ENCODE data around the gene LDLRAD4.
A peak's percentile ranks its signal among the peaks of the same experiment; 100 is the strongest.

Gene LDLRAD4

DNA sequence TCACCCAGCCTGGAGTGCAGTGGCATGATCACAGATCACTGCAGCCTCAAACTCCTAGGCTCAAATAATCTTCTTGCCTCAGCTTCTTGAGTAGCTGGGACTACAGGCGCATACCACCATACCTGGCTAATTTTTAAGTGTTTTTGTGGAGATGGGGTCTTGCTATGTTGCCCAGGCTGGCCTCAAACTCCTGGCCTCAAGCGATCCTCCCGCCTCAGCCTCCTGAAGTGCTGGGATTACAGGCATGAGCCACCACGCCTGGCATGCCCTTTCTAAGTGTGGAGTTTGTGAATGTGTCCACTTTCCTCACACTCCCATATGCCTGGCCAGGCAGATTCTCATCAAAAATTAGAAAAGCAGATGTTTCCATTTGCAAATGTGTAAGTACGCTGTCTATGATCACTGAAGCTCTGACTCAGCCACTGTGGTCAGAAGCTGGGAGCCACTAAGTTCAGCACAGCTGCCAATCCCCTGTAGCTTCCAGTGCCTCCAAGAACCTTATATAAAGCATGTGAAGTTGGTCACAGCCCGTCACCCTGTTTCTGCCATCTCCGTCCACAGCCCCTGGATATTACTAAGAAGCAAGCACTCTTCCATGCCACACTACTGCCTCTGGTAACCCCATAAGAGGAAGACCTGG is 352.4 kb downstream of the LDLRAD4 start:
- DNase-seq (ENCODE audit: low spot score) = no peak

DNA sequence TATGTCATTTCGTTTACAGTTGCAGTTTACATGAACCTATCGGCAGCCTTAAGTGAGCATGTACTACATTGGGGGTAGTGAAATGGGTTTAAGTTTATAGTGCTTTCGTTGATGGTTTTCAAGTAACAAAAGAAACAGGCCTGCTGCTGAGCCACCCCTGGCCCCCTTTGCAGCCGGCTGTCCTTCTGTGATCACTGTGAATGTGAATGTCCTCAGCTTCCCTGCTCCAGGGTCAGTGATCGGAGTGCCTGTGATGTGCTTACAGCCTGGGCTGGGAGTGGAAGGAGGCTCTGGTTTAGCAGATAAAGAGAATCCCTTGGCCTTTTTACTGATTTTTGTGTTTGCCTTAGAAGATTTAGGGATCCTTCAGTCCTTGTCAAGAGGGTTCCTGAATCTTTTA is 353.6 kb downstream of the LDLRAD4 start:
- DNase-seq (ENCODE audit: low spot score) = no peak

DNA sequence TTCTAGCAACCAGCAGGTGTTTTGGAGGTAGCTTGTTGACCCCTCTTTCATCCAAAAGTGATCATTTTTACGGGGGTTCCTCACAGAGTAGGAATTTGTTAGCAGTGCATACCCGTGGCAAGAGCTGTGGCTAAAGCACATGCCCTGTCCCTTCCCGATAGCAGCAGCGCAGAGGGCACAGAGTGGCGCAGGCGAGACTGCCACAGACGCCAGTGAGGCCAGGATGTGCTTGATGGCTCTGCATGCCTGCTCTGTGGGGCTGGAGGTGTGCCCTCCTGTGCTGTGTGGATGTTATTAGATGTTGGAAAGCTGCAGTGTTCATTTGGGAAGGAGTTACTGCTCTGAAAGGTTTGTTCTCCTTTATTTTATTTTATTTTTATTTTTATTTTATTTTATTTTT is 354.2 kb downstream of the LDLRAD4 start:
- no peak for DNase-seq (ENCODE audit: low spot score)

DNA sequence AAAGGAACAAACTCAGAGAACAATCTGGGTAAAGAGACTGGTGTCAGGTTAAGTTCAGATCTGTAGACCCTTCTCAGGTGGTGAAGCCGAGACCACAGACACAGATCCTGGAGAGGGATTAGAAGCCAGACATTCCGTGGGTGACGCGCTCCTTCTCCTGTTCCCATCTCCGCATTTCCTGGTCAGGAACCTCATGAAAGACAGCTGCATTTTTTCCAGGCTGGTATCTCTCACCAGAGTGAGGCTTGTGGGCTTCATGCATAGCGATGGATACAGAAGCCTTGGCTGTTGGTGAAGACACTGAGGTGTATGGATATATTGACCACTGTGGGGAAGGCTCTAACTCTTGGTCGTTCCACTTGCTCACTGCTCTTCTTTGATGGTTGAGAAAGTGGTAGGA is 355.2 kb downstream of the LDLRAD4 start:
- no peak for DNase-seq (ENCODE audit: low spot score)

DNA sequence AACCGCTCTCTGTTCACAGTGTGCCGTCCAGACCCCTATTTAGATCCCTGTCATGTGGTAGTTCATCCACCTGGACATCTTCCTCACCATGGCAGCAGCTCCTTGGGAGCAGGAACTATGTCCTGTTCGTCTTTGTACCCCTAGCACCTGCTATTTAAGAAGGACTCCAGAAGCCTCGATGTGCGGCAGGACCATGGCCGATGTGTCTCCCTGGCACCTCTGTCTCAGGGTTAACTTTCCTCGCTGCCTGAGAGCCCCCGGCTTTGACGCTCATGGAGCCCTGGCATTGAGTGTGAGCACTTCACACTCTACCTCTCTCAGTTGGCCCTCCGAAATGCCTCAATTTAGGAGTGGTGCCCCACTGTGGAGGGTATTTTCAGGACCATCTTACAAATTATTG is 355.8 kb downstream of the LDLRAD4 start:
- no peak for DNase-seq (ENCODE audit: low spot score)

DNA sequence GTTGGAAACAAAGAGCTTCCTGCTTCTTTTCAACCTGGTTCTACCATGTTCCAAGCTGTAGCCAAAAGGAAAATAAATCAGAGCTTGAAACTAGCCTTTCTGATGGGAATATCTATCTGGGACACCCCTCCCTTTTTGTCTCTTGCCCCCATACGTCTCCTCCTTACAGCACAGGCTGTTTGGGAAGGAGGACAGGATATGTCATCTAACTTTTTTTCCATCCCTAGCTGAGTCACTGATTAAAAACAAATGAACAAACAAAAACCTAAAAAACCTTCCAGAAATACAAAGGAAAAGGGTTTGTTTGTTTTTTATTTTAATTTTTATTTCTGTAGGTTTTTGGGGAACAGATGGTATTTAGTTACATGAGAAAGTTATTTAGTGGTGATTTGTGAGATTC is 356.2 kb downstream of the LDLRAD4 start:
- no peak for DNase-seq (ENCODE audit: low spot score)

DNA sequence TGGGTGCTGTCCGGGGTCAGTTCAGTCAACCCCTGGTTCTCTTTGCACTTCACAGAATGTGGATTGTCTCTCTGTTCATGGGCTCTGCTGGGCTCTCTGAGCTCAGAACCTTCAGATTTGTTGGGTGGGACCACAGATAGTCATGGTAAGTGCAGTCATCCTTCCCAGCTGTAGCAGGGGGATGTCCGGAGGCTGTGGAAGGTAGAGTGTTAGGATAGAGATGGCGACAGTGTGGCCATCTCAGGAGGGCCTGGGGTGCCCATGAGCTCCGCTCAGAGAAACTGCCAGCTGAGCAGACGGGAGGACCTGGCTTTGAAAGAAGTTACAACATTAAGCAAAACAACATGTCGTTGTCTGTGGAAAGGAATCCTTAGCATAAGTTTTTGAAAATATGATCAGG is 358.0 kb downstream of the LDLRAD4 start:
- DNase-seq (ENCODE audit: low spot score) = no peak

DNA sequence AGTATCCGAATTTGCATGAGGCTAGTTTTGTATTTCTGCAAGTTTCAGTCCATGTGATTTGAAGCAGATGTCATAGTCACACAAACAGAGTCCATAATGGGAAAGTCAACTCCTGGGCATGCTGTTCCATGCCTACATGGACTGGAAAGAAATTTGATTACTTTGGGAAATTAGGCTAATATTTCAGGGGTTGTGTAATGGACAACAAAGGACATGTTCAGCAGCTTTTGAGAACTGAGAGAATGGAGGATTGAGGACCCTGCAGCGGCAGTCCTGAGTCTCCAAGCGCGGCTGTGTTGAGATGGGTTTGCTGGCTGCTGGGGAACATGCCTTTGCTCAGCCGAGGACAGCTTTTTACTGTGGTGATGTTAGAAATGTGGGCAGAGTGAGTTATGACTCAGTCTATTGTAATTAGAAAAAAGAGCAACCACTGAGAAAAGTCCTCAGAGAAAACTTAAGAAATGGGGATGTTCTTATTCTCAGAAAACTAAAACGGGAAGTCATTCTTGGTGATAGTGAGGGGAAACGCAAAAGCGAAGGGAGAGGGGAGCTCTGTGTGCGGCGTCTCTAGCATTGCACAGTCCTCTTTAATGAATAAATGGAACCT is 358.6 kb downstream of the LDLRAD4 start:
- no peak for DNase-seq (ENCODE audit: low spot score)

DNA sequence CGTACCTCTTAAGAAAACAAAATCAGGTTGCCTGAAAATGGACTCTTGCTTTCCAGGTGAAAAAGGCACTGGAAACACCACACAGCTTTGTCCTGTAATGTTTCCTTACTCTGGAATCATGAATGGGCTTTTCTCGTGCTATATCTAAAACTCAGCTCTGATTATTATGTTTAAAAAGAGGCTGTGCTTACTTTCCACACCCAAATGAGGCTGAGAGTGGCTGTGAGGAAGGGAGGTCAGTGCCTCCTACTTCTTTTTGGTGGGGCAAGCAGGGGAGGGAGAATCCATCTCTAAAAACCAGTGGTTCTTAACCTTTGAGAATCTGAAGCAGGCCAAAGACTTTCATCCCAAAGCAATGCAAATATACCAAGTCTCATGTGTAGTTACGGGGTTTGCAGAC is 359.2 kb downstream of the LDLRAD4 start:
- DNase-seq (ENCODE audit: low spot score) = no peak

DNA sequence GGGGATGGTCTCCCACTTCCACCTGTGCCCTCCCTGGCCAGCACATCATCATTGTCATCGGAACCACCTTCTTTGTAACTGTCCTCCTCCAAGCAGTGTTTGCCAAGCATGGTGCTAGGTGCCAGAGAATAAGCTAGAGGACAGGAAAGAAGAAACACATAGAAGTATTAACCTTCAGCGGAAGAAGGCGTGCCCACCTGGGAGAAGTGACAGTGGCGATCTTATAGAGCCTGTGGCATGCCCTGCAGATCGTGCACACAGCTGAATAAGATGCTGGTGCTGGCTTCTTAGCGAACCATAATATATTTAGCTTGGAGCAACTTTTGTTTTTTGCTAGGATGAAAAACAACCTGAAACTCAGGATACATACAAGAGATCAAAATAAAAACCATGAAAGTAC is 359.8 kb downstream of the LDLRAD4 start:
- no peak for DNase-seq (ENCODE audit: low spot score)

DNA sequence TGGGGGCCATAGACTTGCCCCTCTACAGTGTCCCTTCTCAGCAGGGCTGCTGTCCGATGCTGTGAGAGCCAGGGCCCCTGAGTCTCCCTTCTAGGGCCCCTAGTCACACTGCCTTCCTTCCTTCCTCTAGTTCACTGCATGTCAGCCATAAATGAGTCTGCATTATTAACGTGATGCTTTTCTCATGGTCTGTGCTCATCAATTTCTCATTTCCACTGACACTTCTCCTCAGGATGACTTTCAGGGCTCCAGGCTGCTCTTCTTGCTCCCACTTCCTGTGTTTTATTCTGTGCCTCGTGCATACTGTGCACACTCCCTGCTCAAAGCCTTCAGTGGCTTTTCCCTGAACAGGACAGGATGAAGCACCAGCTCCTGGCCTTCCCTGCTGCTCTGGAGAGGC is 361.3 kb downstream of the LDLRAD4 start:
- DNase-seq (ENCODE audit: low spot score) = no peak

DNA sequence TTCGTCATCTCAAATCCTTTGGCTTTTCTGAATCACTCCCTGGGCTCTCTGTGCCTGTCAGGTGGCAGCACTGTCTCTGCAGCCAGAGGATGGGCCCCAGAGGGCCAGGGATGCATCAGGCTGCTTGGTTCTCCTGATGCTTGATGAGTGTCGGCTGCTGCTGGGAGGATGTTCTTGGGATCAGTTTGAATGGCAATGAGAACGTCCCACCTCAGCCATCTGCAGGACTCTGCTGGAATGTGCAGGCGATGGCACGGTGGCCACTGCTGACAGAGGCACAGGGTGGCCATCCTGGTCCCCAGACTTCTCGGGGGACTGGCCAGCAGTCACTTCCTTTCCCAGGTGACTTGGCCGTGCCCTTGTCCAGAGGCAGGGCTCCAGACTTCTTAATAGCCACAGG is 361.8 kb downstream of the LDLRAD4 start:
- DNase-seq (ENCODE audit: low spot score) = no peak

DNA sequence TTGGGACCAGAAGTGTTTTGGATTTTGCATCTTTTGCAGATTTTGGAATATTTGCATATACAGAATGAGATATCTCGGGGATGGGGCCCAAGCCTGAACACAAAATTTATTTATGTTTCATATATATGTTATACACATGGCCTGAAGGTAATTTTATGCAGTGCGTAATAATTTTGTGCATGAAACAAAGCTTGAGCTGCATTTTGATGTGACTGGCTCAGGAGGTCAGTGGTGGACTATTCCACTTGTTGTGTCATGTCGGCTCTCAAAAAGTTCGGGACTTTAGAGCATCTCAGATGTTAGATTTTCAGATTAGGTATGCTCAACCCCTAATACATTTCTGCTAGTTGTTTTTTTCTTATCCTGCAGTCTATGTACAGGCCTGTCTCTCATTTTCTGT is 362.4 kb downstream of the LDLRAD4 start:
- no peak for DNase-seq (ENCODE audit: low spot score)

DNA sequence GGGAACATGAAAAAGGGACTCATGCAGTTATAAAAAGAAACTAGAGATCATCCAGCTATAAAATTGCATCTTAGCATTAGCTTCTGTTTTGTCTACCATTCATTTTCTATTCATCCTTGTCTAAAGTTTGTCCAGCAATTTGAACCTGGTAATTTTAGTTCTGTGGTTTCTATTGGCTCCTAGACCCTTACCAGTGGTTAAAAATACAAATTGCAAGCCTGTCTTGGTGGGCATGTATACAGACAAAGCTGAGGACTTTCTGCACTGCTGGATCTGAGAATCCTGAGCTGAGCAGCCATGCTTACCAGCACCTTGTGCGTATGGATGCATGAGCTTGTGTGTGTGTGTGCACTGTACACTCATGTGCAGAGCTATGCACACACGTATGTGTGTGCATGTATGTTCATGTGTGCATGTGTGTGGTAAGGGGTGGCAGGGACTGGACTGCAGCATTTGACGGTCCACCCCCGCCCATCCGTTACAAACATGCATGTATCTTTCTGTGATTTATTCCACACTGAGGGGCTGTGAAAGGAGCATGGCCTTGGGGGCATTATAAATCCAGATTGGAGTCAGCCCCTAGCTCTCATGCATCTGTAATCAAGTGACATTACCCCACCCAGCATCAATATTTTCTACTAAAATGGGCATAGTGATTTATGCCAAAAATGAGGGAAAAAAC is 363.1 kb downstream of the LDLRAD4 start:
- no peak for DNase-seq (ENCODE audit: low spot score)

DNA sequence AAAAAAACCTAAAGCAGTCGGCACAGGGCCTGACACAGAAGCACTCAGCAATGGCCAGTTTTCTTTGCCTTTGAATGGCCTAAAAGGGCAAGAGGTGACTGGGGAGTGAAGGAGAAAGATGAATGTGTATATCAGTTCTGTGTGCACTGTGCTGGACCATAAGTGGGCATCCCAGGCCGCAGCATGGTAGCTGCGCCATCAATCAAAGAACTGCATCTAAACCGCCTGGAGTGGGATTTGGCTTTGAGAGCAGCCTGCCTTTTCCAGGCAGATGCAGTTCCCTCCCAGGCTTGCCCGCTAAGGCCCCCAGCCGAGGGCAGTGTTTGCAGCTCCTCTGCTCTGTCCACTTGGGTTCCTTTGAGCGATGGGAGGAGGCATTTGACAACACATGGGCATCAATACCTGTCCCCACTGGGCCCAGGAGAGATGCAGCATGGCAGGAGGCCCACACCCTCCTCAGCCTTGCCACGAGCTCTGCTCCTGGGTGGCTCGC is 363.7 kb downstream of the LDLRAD4 start:
- DNase-seq (ENCODE audit: low spot score) = no peak

DNA sequence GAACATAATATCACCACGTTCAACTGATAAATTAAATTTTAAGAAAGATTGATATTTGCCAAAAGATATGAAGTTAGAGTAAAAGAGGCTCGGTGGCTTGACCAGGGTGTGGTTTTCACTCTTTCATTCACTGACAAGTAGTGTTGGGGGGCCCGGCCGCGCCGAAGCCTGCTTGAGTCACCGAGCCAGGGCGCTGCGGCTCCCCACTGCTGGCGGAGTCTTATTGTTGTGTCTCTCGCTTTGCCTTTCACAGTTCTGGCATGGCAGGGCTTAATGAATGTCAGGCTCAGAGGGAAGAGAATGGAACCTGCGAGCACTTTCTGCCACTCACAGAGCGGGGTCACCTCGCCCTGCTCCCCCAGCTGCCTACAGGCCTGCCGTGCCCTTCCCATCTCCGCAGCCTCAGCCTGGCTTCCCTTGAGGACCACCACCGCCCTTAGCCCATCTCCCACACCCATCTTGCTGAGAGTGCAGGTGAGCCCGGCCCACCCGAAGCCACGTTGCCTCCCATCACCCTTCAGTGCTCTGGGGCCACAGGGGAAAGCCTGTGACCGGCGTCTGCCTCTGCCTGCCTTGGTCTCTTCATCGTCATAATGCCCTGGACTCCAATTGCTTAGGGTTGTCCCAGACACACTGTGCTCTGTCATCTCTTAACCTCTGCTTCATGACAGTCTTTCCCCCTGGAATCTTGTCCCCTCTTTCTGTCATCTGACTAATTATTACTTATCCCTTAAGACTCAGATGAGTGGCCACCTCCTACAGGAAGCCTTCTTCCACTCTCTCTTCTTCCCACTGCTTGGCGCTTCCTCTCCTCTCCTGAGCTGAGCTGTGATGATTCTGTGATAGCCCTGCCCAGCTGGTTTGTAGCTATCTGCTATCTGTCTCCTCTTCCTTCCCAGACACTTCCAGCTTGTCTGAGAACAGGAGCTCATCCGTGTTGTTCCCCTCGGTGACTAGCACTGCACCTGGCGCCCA is 365.3 kb downstream of the LDLRAD4 start:
- no peak for DNase-seq (ENCODE audit: low spot score)

DNA sequence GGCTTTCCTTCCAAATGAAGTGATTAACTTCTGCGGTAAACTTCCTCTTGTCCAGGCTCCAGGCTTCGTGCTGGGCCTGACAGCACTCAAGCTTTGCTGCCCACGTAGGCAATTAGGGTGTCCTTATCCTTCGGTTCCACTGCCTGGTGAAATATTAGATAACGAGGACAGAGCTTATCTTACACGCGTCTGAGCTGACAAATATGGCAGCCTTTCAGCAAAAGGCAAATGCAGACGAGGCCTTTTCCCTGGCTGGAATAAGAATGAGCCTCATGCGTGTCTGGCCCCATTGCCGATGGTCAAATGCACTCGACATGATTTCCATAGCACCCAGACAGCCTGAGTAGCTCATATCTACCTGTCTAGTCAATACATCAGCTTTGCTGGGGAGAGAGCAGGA is 366.3 kb downstream of the LDLRAD4 start:
- DNase-seq (ENCODE audit: low spot score) = no peak

DNA sequence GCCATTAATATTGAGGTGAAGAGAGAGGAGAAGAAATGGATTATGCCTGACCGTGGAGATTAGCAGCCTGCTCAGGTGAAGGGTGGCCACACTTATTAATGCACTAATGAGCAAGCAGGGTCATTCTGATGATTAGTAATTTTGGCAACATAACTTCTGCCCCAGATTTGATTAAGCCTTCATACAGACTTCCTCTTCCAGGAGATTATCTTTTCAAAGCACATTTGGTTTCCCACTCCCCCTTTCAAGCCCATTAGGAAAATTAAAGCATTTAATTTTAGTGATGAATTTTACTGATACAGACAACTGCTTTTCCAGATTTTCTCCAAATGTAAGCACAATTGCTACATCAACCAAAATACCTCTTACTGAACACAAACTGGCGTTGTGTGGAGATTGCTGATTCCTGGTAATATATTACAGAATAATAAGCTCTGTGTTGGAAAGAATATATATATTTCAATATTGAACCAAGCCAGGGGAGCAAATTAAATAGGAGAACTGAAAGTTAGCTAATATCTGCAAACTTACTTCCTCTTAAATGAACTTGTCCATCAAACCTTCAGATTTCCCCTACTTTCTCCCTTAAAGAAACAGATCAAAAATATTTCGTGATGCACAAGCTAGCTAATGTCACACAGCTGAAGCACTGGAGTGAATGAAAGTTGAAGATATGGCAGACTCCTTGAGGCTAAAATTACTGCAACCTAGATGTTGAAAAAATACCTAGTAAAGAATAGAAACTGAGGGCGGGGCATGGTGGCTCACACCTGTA is 367.0 kb downstream of the LDLRAD4 start:
- peak; percentile 65 for DNase-seq (ENCODE audit: low spot score)

DNA sequence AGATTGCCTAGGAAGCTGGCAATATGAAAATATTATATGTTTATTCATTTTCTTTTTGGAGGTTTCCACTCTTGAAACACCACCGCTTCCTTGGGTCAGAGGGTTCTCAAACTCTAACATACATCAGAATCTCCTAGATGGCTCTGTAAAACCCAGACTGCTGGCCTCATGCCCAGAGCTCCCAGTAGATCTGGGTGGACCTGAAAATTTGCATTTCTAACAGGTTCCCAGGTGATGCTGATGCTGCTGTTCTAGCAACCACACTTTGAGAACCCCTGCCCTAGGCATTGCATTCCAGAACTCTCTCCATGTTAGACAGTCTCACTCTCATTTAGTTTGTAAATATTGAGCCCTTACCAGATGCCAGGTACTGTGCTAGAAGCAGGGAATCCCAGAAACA is 368.4 kb downstream of the LDLRAD4 start:
- DNase-seq (ENCODE audit: low spot score) = no peak

DNA sequence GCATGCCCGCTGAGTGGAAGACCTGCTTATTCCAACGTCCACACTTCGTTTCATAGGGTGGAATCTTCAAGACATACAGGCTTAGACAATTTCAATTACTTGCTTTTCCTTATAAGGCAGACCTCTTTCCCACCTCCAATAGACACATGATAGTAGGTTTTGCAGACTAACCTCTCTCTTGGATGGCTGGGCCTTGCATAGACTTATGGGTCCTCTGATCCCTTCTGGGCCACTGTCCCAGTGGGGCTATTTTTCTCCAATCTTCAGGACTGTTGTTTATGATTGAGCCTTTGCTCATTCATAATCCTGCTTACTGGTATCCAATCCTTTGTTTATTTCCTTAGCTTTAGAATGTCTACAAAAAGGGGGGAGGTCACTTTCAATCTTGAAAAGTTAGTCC is 368.9 kb downstream of the LDLRAD4 start:
- peak; percentile 66 for DNase-seq (ENCODE audit: low spot score)

DNA sequence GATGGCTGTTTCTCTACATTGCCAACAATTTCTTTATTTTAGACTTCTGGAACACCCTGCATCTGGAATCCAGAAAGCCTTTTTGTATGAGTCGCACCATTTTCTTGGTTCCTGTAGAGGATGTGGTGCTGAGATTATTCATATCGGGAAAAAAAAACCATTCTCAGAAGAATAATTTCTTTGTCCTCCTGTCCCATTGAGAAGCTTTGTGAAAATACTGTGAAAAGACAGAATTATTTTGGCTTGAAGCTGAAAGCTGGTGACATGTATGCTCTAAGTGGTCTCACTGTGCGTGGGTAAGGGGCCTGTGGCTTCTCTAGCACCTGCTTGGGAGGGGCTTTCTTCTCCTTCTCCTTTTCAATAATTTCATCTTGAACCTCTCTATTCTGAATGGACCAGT is 369.4 kb downstream of the LDLRAD4 start:
- DNase-seq (ENCODE audit: low spot score) = no peak

DNA sequence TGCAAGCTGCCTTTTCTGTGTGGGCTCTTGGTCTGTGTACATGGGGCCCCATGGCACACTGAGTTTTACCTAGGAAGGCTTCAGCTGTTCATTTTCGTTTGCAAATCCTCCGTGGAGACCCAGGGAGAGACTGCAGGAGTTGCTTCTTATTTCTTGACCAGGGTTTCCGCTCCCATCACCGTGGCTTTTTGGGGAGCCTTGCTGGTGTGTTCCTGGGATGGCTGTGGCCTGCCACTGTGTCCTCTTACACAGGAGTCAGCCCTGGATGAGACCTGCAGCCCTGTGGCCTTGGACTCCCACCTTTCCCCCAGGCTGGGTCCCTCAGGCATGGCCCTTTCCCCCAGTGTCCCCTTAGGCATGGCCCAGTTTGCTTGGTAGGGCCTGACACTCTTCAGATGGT is 370.8 kb downstream of the LDLRAD4 start:
- DNase-seq (ENCODE audit: low spot score) = no peak
